Activated naive CD8-positive, alpha-beta T cell treated with anti-CD3 and anti-CD28 coated beads, Interleukin-2, amount 10 ng/mL, durations not matched to agents 7 days and 5 days (primary cell): ENCODE results near the gene COL17A1. TPM values are rescaled to one million over a fixed set of nuclear protein-coding genes. Genes with fewer than 3 reads are reported as not detected.

ENCODE experiments used
- ATAC-seq: fragments of 150-1000 bp; cut with Tn5 transposase; one replicate; pipeline ENCODE4 v1.10.0; 2021; ENCODE audit warnings: low read depth, moderate library complexity
- POLR2A ChIA-PET: fragments of 350-600 bp; sonication (Branson Sonifier 250); formaldehyde crosslinking; loops from one replicate; lab custom pipeline; 2021; ENCODE audit warnings: antibody characterized with exemption; lab: Charles Lee
- DNase-seq: peaks from one replicate; pipeline ENCODE4 v3.0.0; 2021
- H3K27ac Mint-ChIP-seq: one replicate; pipeline ENCODE4 v1.8.0; 2022; ENCODE audit warnings: mild to moderate bottlenecking, mixed read lengths
- H3K27me3 Mint-ChIP-seq: one replicate; pipeline ENCODE4 v1.8.0; 2022; ENCODE audit warnings: mild to moderate bottlenecking, moderate library complexity, mixed read lengths
- H3K36me3 Mint-ChIP-seq: one replicate; pipeline ENCODE4 v1.8.0; 2021; ENCODE audit warnings: mild to moderate bottlenecking, mixed read lengths
- H3K4me1 Mint-ChIP-seq: one replicate; pipeline ENCODE4 v1.8.0; 2021; ENCODE audit warnings: mixed read lengths
- H3K4me3 Mint-ChIP-seq: one replicate; pipeline ENCODE4 v1.8.0; 2022; ENCODE audit warnings: mild to moderate bottlenecking, moderate library complexity, mixed read lengths
- H3K9me3 Mint-ChIP-seq: one replicate; pipeline ENCODE4 v1.8.0; 2021; ENCODE audit warnings: mixed read lengths
- total RNA-seq, 2 experiments: library from RNA; stranded (reverse); gene quantifications; one replicate each; pipeline ENCODE4 v1.2.3, GENCODE V29; 2021

Gene COL17A1
- total RNA-seq, result not detected

GRCh38 chr10:104085801-104086400, at the start of gene COL17A1:
Gene COL17A1 (minus strand): TSS chr10:104085880. CDS start chr10:104080673, 5,207 bp downstream.
- Mint-ChIP-seq H3K4me3 (no peak within 1 kb of the TSS), H3K36me3 (no peaks in the 10 kb centered on the region), H3K27me3 (peaks cover 2% of the 10 kb centered on the region), H3K9me3 (no peaks in the 10 kb centered on the region), H3K27ac (no peak within 1 kb of the TSS), H3K4me1 (peaks cover 1% of the 10 kb centered on the region)
- DNase-seq, result no peak
- POLR2A ChIA-PET, result interaction anchor here (0.6 kb wide), 1 partner anchor 158 kb away, joined by 3 read pairs; no protein-coding TSS in a partner anchor
- no peak for ATAC-seq

GRCh38 chr10:104130041-104130440, 44.4 kb upstream of the COL17A1 start:
- H3K27me3 Mint-ChIP-seq, result peaks cover 23% of the 10 kb centered on the region
- H3K27ac Mint-ChIP-seq, result no peak overlapping the region
- peaks cover 4% of the 10 kb centered on the region for H3K36me3 Mint-ChIP-seq
- DNase-seq, result no peak
- peaks cover 7% of the 10 kb centered on the region for H3K4me1 Mint-ChIP-seq
- H3K4me3 Mint-ChIP-seq, result no peak overlapping the region
- H3K9me3 Mint-ChIP-seq, result no peaks in the 10 kb centered on the region
- POLR2A ChIA-PET, result no interaction called here
- no peak for ATAC-seq

GRCh38 chr10:104128214-104128613, 42.5 kb upstream of the COL17A1 start:
- H3K27ac Mint-ChIP-seq, result no peak overlapping the region
- H3K4me1 Mint-ChIP-seq, result peaks cover 14% of the 10 kb centered on the region
- no peaks in the 10 kb centered on the region for H3K9me3 Mint-ChIP-seq
- DNase-seq (no peak), ATAC-seq (no peak)
- H3K27me3 Mint-ChIP-seq, result peaks cover 12% of the 10 kb centered on the region
- POLR2A ChIA-PET, result no interaction called here
- H3K36me3 Mint-ChIP-seq, result peaks cover 8% of the 10 kb centered on the region
- H3K4me3 Mint-ChIP-seq, result no peak overlapping the region

- H3K9me3 Mint-ChIP-seq, result no peaks in the 10 kb centered on the region
- POLR2A ChIA-PET, result no interaction called here
- H3K27ac Mint-ChIP-seq, result no peak overlapping the region
- peaks cover 20% of the 10 kb centered on the region for H3K4me1 Mint-ChIP-seq
- H3K27me3 Mint-ChIP-seq, result peaks cover 6% of the 10 kb centered on the region
- no peak for DNase-seq
- peaks cover 10% of the 10 kb centered on the region for H3K36me3 Mint-ChIP-seq
- no peak overlapping the region for H3K4me3 Mint-ChIP-seq
- ATAC-seq, result no peak
Measured at GRCh38 chr10:104127411-104127810, 41.7 kb upstream of the COL17A1 start.

- DNase-seq, result no peak
- Mint-ChIP-seq H3K36me3 (peaks cover 10% of the 10 kb centered on the region), H3K4me1 (peaks cover 25% of the 10 kb centered on the region), H3K4me3 (peak overlapping the region; percentile 96), H3K9me3 (no peaks in the 10 kb centered on the region), H3K27ac (peak overlapping the region; percentile 60), H3K27me3 (peaks cover 10% of the 10 kb centered on the region)
- POLR2A ChIA-PET, result interaction anchor here (1.3 kb wide), 1 partner anchor 235 kb away, joined by 5 read pairs; no protein-coding TSS in a partner anchor
- ATAC-seq, result no peak
Measured at GRCh38 chr10:104123397-104123796, 37.7 kb upstream of the COL17A1 start.

GRCh38 chr10:104122225-104123107, 36.8 kb upstream of the COL17A1 start:
- H3K36me3 Mint-ChIP-seq, result peaks cover 10% of the 10 kb centered on the region
- no peak for DNase-seq
- POLR2A ChIA-PET, result interaction anchor here (0.6 to 3.5 kb wide), 23 partner anchors 11 to 429 kb away, joined by 3 to 28 read pairs (median 7); partner anchors contain the start of genes CFAP43, GSTO1, ITPRIP and SLK
- peak overlapping the region; percentile 96 for H3K4me3 Mint-ChIP-seq
- ATAC-seq, result no peak
- H3K27ac Mint-ChIP-seq, result peak overlapping the region; percentile 98
- H3K4me1 Mint-ChIP-seq, result peaks cover 25% of the 10 kb centered on the region
- H3K9me3 Mint-ChIP-seq, result no peaks in the 10 kb centered on the region
- H3K27me3 Mint-ChIP-seq, result peaks cover 10% of the 10 kb centered on the region

- ATAC-seq, result peak; percentile 96
- Mint-ChIP-seq H3K4me1 (peaks cover 24% of the 10 kb centered on the region), H3K36me3 (peaks cover 8% of the 10 kb centered on the region), H3K4me3 (peak within 1 kb of the TSS; percentile 96), H3K27me3 (peaks cover 18% of the 10 kb centered on the region), H3K9me3 (no peaks in the 10 kb centered on the region), H3K27ac (peak within 1 kb of the TSS; percentile 98)
- POLR2A ChIA-PET, result interaction anchor here (0.6 to 3.5 kb wide), 27 partner anchors 11 to 428 kb away, joined by 3 to 28 read pairs (median 5); partner anchors contain the start of genes CFAP43, GSTO1, ITPRIP and SLK
- peak; percentile 99 for DNase-seq
Measured at GRCh38 chr10:104121485-104122224, 36.0 kb upstream of the COL17A1 start, which contains the start of gene SFR1. Gene SFR1 (plus strand): TSS chr10:104122171. CDS start chr10:104122184, 13 bp downstream.

- no peaks in the 10 kb centered on the region for H3K9me3 Mint-ChIP-seq
- DNase-seq (peak; percentile 67), ATAC-seq (no peak)
- H3K4me3 Mint-ChIP-seq, result peak overlapping the region; percentile 96
- peak overlapping the region; percentile 98 for H3K27ac Mint-ChIP-seq
- peaks cover 20% of the 10 kb centered on the region for H3K27me3 Mint-ChIP-seq
- peaks cover 6% of the 10 kb centered on the region for H3K36me3 Mint-ChIP-seq
- peaks cover 24% of the 10 kb centered on the region for H3K4me1 Mint-ChIP-seq
- POLR2A ChIA-PET, result interaction anchor here (0.7 to 3.5 kb wide), 25 partner anchors 11 to 428 kb away, joined by 3 to 28 read pairs (median 6); partner anchors contain the start of genes CFAP43, GSTO1, ITPRIP and SLK
Measured at GRCh38 chr10:104120903-104121484, 35.3 kb upstream of the COL17A1 start.

- DNase-seq (no peak), ATAC-seq (no peak)
- H3K4me1 Mint-ChIP-seq, result peaks cover 24% of the 10 kb centered on the region
- POLR2A ChIA-PET, result interaction anchor here (0.7 to 3.5 kb wide), 9 partner anchors 11 to 219 kb away, joined by 3 to 28 read pairs (median 11); partner anchors contain the start of gene SLK
- H3K27me3 Mint-ChIP-seq, result peaks cover 20% of the 10 kb centered on the region
- H3K9me3 Mint-ChIP-seq, result no peaks in the 10 kb centered on the region
- H3K36me3 Mint-ChIP-seq, result peaks cover 6% of the 10 kb centered on the region
- H3K4me3 Mint-ChIP-seq, result peak overlapping the region; percentile 96
- peak overlapping the region; percentile 98 for H3K27ac Mint-ChIP-seq
Measured at GRCh38 chr10:104120512-104120902, 34.8 kb upstream of the COL17A1 start.

GRCh38 chr10:104119996-104120395, 34.3 kb upstream of the COL17A1 start:
- Mint-ChIP-seq H3K27me3 (peaks cover 23% of the 10 kb centered on the region), H3K9me3 (no peaks in the 10 kb centered on the region), H3K4me3 (no peak overlapping the region), H3K4me1 (peaks cover 20% of the 10 kb centered on the region), H3K27ac (no peak overlapping the region), H3K36me3 (peaks cover 6% of the 10 kb centered on the region)
- POLR2A ChIA-PET, result interaction anchor here (2.4 to 3.5 kb wide), 2 partner anchors 153 to 218 kb away, joined by 18 to 28 read pairs; partner anchors contain the start of gene SLK
- DNase-seq (no peak), ATAC-seq (no peak)

- Mint-ChIP-seq H3K36me3 (no peaks in the 10 kb centered on the region), H3K4me1 (peaks cover 14% of the 10 kb centered on the region), H3K27me3 (peaks cover 23% of the 10 kb centered on the region), H3K27ac (no peak overlapping the region), H3K4me3 (no peak overlapping the region), H3K9me3 (no peaks in the 10 kb centered on the region)
- no peak for DNase-seq
- POLR2A ChIA-PET, result interaction anchor here (0.6 kb wide), 1 partner anchor 201 kb away, joined by 4 read pairs; no protein-coding TSS in a partner anchor
- ATAC-seq, result no peak
Measured at GRCh38 chr10:104117839-104118323, 32.2 kb upstream of the COL17A1 start.

GRCh38 chr10:104113376-104113956, 27.8 kb upstream of the COL17A1 start:
- Mint-ChIP-seq H3K27me3 (peaks cover 26% of the 10 kb centered on the region), H3K4me3 (no peak overlapping the region), H3K27ac (no peak overlapping the region), H3K36me3 (no peaks in the 10 kb centered on the region), H3K4me1 (peaks cover 9% of the 10 kb centered on the region), H3K9me3 (peaks cover 1% of the 10 kb centered on the region)
- DNase-seq, result no peak
- POLR2A ChIA-PET, result no interaction called here
- no peak for ATAC-seq
